ENCODE results near the gene RTN4RL1. TPM values are rescaled to one million over a fixed set of nuclear protein-coding genes. Genes with fewer than 3 reads are reported as not detected.
A peak's percentile ranks its signal among the peaks of the same experiment; 100 is the strongest.

The RTN4RL1 gene
- total RNA-seq, 1 experiment from 2014 or later = 7.0 TPM

GRCh38 chr17:2063261-2064146, 38.4 kb upstream of the RTN4RL1 start:
- H3K36me3 ChIP-seq (replicated peaks; ENCODE audit: control insufficient read depth, insufficient read depth, low read length) = peaks cover 5% of the 10 kb centered on the region

GRCh38 chr17:2062571-2063183, 37.5 kb upstream of the RTN4RL1 start:
- no peak overlapping the region for H3K4me3 ChIP-seq (ENCODE audit: insufficient read depth, low read depth, low read length)
- peak; percentile 66 for DNase-seq
- peaks cover 18% of the 10 kb centered on the region for H3K27me3 ChIP-seq (ENCODE audit: control insufficient read depth, insufficient read depth, low read length)
- peaks cover 5% of the 10 kb centered on the region for H3K36me3 ChIP-seq (replicated peaks; ENCODE audit: control insufficient read depth, insufficient read depth, low read length)

More at GRCh38 chr17:2063261-2064146, 38.4 kb upstream of the RTN4RL1 start:
- Histone ChIP-seq H3K27me3 (ENCODE audit: control insufficient read depth, insufficient read depth, low read length) (peaks cover 9% of the 10 kb centered on the region), H3K4me3 (ENCODE audit: insufficient read depth, low read depth, low read length) (no peak overlapping the region)
- DNase-seq = no peak

GRCh38 chr17:2061441-2061958, 36.4 kb upstream of the RTN4RL1 start:
- Histone ChIP-seq H3K4me3 (ENCODE audit: insufficient read depth, low read depth, low read length) (no peak overlapping the region), H3K36me3 (replicated peaks; ENCODE audit: control insufficient read depth, insufficient read depth, low read length) (peaks cover 1% of the 10 kb centered on the region), H3K27me3 (ENCODE audit: control insufficient read depth, insufficient read depth, low read length) (peaks cover 28% of the 10 kb centered on the region)
- no peak for DNase-seq

- peaks cover 1% of the 10 kb centered on the region for H3K36me3 ChIP-seq (replicated peaks; ENCODE audit: control insufficient read depth, insufficient read depth, low read length)
- H3K4me3 ChIP-seq (ENCODE audit: insufficient read depth, low read depth, low read length) = no peak overlapping the region
- DNase-seq = no peak
- H3K27me3 ChIP-seq (ENCODE audit: control insufficient read depth, insufficient read depth, low read length) = peaks cover 34% of the 10 kb centered on the region
Observed at GRCh38 chr17:2060681-2061440, 35.7 kb upstream of the RTN4RL1 start.

GRCh38 chr17:2060385-2060658, 35.2 kb upstream of the RTN4RL1 start:
- no peak overlapping the region for H3K4me3 ChIP-seq (ENCODE audit: insufficient read depth, low read depth, low read length)
- no peak for DNase-seq
- peaks cover 38% of the 10 kb centered on the region for H3K27me3 ChIP-seq (ENCODE audit: control insufficient read depth, insufficient read depth, low read length)
- H3K36me3 ChIP-seq (replicated peaks; ENCODE audit: control insufficient read depth, insufficient read depth, low read length) = peaks cover 1% of the 10 kb centered on the region

- Histone ChIP-seq H3K4me3 (ENCODE audit: insufficient read depth, low read depth, low read length) (no peak overlapping the region), H3K36me3 (replicated peaks; ENCODE audit: control insufficient read depth, insufficient read depth, low read length) (no peaks in the 10 kb centered on the region; the same call in none of the 2 replicates), H3K27me3 (ENCODE audit: control insufficient read depth, insufficient read depth, low read length) (peaks cover 43% of the 10 kb centered on the region)
- DNase-seq = peak; percentile 54
Observed at GRCh38 chr17:2059547-2060384, 34.6 kb upstream of the RTN4RL1 start.

GRCh38 chr17:2058586-2059546, 33.7 kb upstream of the RTN4RL1 start:
- Histone ChIP-seq H3K36me3 (replicated peaks; ENCODE audit: control insufficient read depth, insufficient read depth, low read length) (no peaks in the 10 kb centered on the region; the same call in none of the 2 replicates), H3K4me3 (ENCODE audit: insufficient read depth, low read depth, low read length) (peak overlapping the region; percentile 22), H3K27me3 (ENCODE audit: control insufficient read depth, insufficient read depth, low read length) (peaks cover 52% of the 10 kb centered on the region)
- DNase-seq = peak; percentile 95

GRCh38 chr17:2057760-2058585, 32.8 kb upstream of the RTN4RL1 start:
- Histone ChIP-seq H3K36me3 (replicated peaks; ENCODE audit: control insufficient read depth, insufficient read depth, low read length) (no peaks in the 10 kb centered on the region; the same call in 1 of the 2 replicates), H3K27me3 (ENCODE audit: control insufficient read depth, insufficient read depth, low read length) (peaks cover 61% of the 10 kb centered on the region), H3K4me3 (ENCODE audit: insufficient read depth, low read depth, low read length) (no peak overlapping the region)
- peak; percentile 87 for DNase-seq

- no peak overlapping the region for H3K4me3 ChIP-seq (ENCODE audit: insufficient read depth, low read depth, low read length)
- DNase-seq = no peak
- H3K27me3 ChIP-seq (ENCODE audit: control insufficient read depth, insufficient read depth, low read length) = peaks cover 62% of the 10 kb centered on the region
- no peaks in the 10 kb centered on the region; the same call in 1 of the 2 replicates for H3K36me3 ChIP-seq (replicated peaks; ENCODE audit: control insufficient read depth, insufficient read depth, low read length)
Observed at GRCh38 chr17:2057175-2057759, 32.1 kb upstream of the RTN4RL1 start.

- peak; percentile 90 for DNase-seq
- peaks cover 70% of the 10 kb centered on the region for H3K27me3 ChIP-seq (ENCODE audit: control insufficient read depth, insufficient read depth, low read length)
- H3K4me3 ChIP-seq (ENCODE audit: insufficient read depth, low read depth, low read length) = no peak overlapping the region
- H3K36me3 ChIP-seq (replicated peaks; ENCODE audit: control insufficient read depth, insufficient read depth, low read length) = no peaks in the 10 kb centered on the region; the same call in 1 of the 2 replicates
Observed at GRCh38 chr17:2056206-2057174, 31.4 kb upstream of the RTN4RL1 start.
